ENCODE measurements around the gene TJP1. TPM values are rescaled to one million over a fixed set of nuclear protein-coding genes. Genes with fewer than 3 reads are reported as not detected.

Gene TJP1
- total and polyA plus RNA-seq, 5 experiments from 2014 or later, result not detected

DNA sequence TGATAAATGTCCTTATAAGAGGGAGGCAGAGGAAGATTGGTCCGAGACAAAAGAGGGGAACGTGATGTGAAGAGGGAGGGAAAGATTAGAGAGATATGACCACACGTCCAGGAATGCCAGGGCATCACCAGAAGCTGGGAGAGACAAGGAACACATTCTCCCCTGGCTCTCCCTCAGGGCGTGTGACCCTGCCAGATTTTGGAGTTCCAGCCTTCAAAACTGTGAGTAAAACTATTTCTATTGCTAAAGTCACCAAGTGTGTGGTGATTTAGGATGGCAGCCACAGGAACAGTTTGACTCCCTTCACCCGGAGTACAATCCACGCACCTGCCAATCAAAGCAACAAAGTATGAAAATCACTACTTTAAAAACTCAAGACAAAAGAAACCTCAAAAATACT, 32.1 kb upstream of the TJP1 start:
- POLR2A ChIA-PET, result interaction anchor here (0.6 kb wide), 1 partner anchor 141 kb away, joined by 6 read pairs; no protein-coding TSS in a partner anchor
- H3K4me1 Mint-ChIP-seq, result no peaks in the 10 kb centered on the region
- H3K4me3 Mint-ChIP-seq, result no peak overlapping the region
- ATAC-seq (no peak), DNase-seq (no peak)
- no peak overlapping the region for H3K27ac Mint-ChIP-seq
- peaks cover 0 to 31% (median 7%) of the 10 kb centered on the region in 9 donors for H3K9me3 Mint-ChIP-seq
- no peaks in the 10 kb centered on the region for H3K36me3 Mint-ChIP-seq
- H3K27me3 Mint-ChIP-seq, result peaks cover 5 to 15% (median 10%) of the 10 kb centered on the region in 5 donors

DNA sequence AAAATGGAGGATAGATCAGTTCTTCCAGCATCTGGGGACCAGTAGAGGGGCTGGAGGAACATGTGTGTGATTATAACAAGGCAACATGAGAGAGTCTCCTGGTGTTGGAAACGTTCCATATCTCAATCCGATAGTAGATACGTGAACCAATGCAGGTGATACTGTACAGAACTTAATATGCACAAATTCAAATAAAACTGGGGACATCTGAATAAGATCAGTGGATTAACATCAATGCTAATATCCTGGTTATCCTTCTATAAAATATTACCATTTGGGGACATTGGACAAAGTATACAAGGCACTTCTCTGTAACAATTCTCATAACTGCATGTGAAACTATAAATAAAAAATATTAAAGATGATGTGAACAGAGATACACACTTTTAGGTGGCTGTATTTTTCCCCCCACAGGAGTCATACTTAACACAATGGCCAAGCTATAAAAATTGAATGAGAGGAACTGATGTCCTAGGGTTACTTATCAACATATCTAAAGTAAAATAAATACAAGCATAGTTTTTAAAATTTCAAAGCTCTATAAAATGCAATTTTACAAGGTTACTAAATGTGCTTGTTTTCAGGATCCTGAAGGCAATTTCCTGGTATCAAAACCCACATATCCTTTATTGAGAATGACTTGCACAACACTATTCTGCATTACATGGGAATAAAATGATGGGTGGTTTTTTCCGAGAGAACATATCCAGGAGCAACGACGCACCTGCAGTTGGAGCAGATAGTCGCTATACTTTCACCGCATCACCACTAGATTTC, 31.1 kb upstream of the TJP1 start:
- Mint-ChIP-seq H3K36me3 (no peaks in the 10 kb centered on the region), H3K27ac (no peak overlapping the region), H3K4me1 (no peaks in the 10 kb centered on the region), H3K9me3 (peaks cover 0 to 31% (median 7%) of the 10 kb centered on the region in 9 donors), H3K27me3 (peaks cover 5 to 13% (median 10%) of the 10 kb centered on the region in 5 donors), H3K4me3 (no peak overlapping the region)
- ATAC-seq, result no peak
- DNase-seq, result no peak
- POLR2A ChIA-PET, result no interaction called here

DNA sequence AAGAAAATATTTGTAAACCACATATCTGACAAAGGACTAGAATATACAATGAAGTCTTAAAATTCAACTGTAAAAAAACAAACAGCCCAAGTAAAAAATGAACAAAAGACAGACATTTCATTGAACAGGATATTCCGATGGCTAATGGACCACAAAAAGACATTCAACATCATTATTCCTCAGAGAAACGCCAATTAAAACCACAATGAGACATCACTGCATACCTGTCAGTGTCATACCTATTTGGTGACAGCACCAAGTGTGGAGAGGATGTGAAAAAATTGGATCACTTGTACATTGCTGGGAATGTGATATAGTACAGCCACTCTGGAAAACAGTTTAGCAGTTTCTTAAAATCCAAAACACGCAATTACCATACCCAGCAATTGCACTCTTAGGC, 29.9 kb upstream of the TJP1 start:
- no peaks in the 10 kb centered on the region for H3K4me1 Mint-ChIP-seq

DNA sequence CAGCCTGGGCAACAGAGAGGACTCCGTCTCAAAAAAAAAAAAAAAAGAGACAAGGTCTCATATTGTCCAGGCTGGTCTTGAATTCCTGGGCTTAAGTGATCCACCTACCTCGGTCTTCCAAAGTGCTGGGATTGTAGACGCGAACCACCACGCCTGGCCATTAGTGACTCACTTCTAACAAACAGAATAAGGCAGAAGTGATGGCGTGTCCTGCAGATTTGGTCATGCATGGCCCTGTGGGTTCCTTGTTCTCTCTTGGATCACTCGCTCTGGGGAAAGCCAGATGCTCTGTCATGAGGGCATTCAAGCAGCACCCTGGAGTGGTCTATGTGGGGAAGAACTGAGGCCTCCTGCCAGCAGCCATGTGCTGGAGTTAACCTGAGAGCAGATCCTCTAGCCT, 27.4 kb upstream of the TJP1 start:
- POLR2A ChIA-PET, result no interaction called here
- Mint-ChIP-seq H3K9me3 (peaks cover 0 to 51% (median 20%) of the 10 kb centered on the region in 9 donors), H3K4me1 (no peaks in the 10 kb centered on the region), H3K27ac (no peak overlapping the region), H3K36me3 (peaks cover 6 to 17% (median 12%) of the 10 kb centered on the region in 3 donors), H3K4me3 (no peak overlapping the region), H3K27me3 (peaks cover 13 to 30% (median 26%) of the 10 kb centered on the region in 5 donors)
- DNase-seq (no peak), ATAC-seq (no peak)

More for the DNA sequence above, 29.9 kb upstream of the TJP1 start:
- Mint-ChIP-seq H3K27me3 (peaks cover 10 to 15% (median 10%) of the 10 kb centered on the region in 5 donors), H3K36me3 (peaks cover 0 to 7% (median 5%) of the 10 kb centered on the region in 3 donors), H3K4me3 (no peak overlapping the region), H3K27ac (no peak overlapping the region), H3K9me3 (peaks cover 0 to 43% (median 14%) of the 10 kb centered on the region in 9 donors)
- ATAC-seq (no peak), DNase-seq (no peak)
- POLR2A ChIA-PET, result no interaction called here

DNA sequence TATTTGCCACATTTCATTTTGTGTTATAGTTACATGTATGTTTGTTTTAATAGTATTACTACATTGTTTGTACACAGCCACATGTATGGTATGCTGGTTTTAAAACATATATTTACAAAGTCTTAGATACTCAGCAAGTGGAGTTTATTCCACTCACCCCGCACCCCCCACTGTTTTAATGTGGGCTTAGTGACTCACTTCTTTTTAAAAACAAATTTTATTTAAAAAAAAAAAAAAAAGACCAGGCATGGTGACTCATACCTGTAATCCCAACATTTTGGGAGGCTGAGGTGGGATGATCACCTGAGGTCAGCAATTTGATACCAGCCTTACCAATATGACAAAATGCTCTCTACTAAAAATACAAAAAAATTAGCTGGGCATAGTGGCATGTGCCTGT, 26.9 kb upstream of the TJP1 start:
- H3K36me3 Mint-ChIP-seq, result peaks cover 6 to 17% (median 12%) of the 10 kb centered on the region in 3 donors
- H3K27ac Mint-ChIP-seq, result no peak overlapping the region
- H3K4me1 Mint-ChIP-seq, result no peaks in the 10 kb centered on the region
- POLR2A ChIA-PET, result no interaction called here
- no peak for ATAC-seq
- no peak overlapping the region for H3K4me3 Mint-ChIP-seq
- peaks cover 0 to 48% (median 19%) of the 10 kb centered on the region in 9 donors for H3K9me3 Mint-ChIP-seq
- peaks cover 16 to 30% (median 30%) of the 10 kb centered on the region in 5 donors for H3K27me3 Mint-ChIP-seq
- DNase-seq, result no peak

DNA sequence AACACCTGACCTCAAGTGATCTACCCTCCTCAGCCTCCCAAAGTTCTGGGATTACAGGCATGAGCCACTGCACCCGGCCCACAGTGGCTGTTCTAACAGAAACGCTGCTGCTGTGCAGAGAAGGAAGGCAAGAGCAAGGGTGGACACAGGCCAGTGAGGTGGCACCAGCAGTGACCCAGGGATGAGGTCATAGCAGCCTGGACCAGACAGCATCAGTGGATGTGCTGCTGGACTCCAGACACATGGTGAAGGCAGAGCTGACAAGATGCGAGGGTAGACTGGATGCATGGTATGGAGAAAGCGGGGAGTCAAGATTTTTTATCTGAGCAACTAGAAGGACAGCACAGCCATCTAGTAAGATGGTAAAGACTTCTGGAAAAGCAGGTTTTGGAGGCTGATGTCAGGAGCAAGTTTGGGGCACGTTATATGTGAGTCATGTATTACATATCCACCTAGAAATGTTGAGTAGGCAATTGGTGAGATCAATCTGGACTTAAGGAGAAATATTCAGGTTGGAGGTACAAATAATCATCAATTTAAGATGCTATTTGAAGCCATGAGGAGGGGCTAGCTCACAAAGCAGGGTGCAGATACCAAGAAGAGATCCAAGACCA, 22.1 kb upstream of the TJP1 start:
- no peak for ATAC-seq
- Mint-ChIP-seq H3K27ac (no peak overlapping the region), H3K36me3 (peaks cover 7 to 17% (median 12%) of the 10 kb centered on the region in 3 donors), H3K4me3 (no peak overlapping the region), H3K9me3 (peaks cover 0 to 33% (median 17%) of the 10 kb centered on the region in 9 donors), H3K4me1 (no peaks in the 10 kb centered on the region), H3K27me3 (peaks cover 37 to 70% (median 57%) of the 10 kb centered on the region in 5 donors)
- POLR2A ChIA-PET, result no interaction called here
- no peak for DNase-seq

DNA sequence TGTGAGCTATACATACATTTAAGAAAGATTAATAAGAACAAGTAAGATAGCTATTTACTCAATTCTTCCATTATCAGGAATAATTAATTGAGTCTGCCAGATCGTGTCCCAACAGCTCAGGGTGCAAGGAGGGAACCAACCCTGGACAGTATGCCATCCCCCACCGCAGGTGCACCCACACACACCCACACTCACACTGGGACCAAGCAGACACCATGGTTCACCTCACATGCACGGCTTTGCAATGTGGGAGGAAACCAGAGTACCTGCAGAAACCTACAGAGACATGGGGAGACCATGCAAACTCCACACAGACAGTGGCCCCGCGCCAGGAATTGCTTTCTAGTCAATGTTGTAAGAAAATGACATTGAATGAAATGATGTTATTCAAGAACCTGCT, 20.0 kb upstream of the TJP1 start:
- Mint-ChIP-seq H3K4me3 (no peak overlapping the region), H3K4me1 (no peaks in the 10 kb centered on the region), H3K9me3 (peaks cover 0 to 31% (median 13%) of the 10 kb centered on the region in 9 donors), H3K27ac (no peak overlapping the region), H3K27me3 (peaks cover 49 to 89% (median 63%) of the 10 kb centered on the region in 5 donors), H3K36me3 (peaks cover 7 to 14% (median 8%) of the 10 kb centered on the region in 3 donors)
- ATAC-seq (no peak), DNase-seq (no peak)
- POLR2A ChIA-PET, result no interaction called here

DNA sequence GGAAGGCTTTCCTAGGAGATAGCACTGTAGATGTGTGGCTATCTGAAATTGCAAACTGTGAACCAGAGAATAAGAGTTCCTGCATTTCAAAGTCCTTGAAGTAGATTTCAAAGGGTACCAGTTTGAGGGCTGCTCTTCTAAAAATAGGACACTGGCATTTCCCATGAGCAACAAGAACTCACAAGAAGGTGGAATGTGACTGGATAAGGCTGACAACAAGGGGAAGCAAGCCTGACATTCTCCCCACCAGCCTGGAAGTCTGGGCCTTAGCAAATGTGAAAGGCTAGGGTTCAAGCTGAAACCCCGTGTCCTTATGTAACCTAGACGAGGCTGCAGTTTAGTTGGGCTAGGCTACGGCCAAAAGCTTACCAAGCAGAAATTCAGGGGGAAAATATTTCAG, 18.7 kb upstream of the TJP1 start:
- Mint-ChIP-seq H3K36me3 (peaks cover 2 to 6% (median 2%) of the 10 kb centered on the region in 3 donors), H3K9me3 (peaks cover 0 to 24% (median 5%) of the 10 kb centered on the region in 9 donors), H3K27ac (no peak overlapping the region), H3K27me3 (peaks cover 54 to 95% (median 61%) of the 10 kb centered on the region in 5 donors), H3K4me1 (no peaks in the 10 kb centered on the region), H3K4me3 (no peak overlapping the region)
- no peak for ATAC-seq
- no peak for DNase-seq
- POLR2A ChIA-PET, result no interaction called here

DNA sequence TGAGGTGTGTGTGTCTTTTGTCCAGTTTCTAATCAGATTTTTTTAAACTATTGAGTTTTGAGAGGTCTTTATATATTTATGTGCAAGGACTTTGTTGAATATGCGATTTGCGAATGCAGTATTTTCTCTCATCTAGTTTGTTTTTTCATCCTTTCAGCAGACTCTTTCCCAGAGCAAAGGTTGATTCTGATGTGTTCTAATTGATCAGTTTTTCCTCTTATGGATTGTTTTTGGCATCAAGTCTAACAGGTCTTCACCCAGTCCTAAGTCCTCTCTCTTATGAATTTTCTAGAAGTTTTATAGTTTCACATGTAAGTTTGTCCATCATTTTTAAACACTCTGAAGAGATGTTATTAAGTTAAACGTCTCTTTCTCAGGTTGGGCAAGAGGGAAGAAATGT, 17.8 kb upstream of the TJP1 start:
- Mint-ChIP-seq H3K9me3 (peaks cover 0 to 24% (median 2%) of the 10 kb centered on the region in 9 donors), H3K36me3 (peaks cover under 1 to 4% (median 2%) of the 10 kb centered on the region in 3 donors), H3K4me3 (no peak overlapping the region), H3K27ac (no peak overlapping the region), H3K27me3 (peaks cover 59 to 95% (median 61%) of the 10 kb centered on the region in 5 donors), H3K4me1 (no peaks in the 10 kb centered on the region)
- ATAC-seq (no peak), DNase-seq (no peak)
- POLR2A ChIA-PET, result no interaction called here

DNA sequence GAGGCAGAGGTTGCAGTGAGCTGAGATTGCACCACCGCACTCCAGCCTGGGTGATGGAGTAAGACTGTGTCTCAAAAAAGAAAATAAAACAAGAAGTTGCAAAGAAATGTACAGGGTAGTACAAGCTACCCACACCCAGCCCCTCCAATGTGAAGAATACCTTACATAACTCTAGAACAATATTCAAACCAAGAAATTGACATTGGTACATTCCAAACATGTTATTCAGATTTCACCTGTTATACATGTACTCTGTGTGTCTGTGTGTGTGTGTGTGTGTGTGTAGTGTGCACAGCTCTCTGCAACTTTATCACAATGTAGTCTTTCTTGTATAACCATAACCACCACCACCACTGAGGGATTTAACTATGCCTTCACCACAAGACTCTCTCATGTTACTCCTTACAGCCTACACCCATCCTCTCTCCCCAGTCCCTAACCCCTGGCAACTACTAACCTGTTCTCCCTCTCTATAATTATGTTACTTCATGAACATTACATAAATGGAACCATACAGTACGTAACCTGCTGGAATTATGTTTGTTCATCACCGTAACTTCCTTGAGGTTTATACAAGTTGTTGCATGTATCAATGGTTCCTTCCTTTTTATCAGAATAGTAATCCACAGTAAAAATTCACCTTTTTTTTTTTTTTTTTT, 16.2 kb upstream of the TJP1 start:
- no peak for ATAC-seq
- POLR2A ChIA-PET, result no interaction called here
- H3K9me3 Mint-ChIP-seq, result peaks cover 0 to 21% (median 2%) of the 10 kb centered on the region in 9 donors
- H3K27me3 Mint-ChIP-seq, result peaks cover 46 to 87% (median 52%) of the 10 kb centered on the region in 5 donors
- H3K36me3 Mint-ChIP-seq, result peaks cover 0 to 4% (median 2%) of the 10 kb centered on the region in 3 donors
- no peak overlapping the region for H3K4me3 Mint-ChIP-seq
- no peak overlapping the region for H3K27ac Mint-ChIP-seq
- DNase-seq, result no peak
- H3K4me1 Mint-ChIP-seq, result no peaks in the 10 kb centered on the region

DNA sequence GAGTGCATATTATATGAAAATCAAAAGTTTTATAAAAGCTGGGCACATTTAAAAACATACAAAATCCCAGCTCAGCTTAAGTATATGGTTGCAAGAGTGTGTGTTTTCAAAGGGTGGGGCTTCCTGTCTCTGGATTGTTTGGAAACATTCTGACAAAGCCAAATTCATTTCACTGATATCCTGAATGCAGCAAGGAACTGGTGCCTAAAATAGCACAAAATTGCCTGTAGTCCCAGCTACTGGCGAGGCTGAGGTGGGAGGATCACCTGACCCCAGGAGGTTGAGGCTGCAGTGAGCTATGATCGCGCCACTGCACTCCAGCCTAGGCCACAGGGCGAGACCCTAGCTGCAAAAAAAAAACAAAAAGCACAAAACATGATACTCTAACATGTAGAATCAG, 13.0 kb upstream of the TJP1 start:
- ATAC-seq, result no peak
- POLR2A ChIA-PET, result no interaction called here
- Mint-ChIP-seq H3K36me3 (peaks cover 0 to 4% (median 2%) of the 10 kb centered on the region in 3 donors), H3K4me1 (no peaks in the 10 kb centered on the region), H3K9me3 (peaks cover 0 to 24% (median 7%) of the 10 kb centered on the region in 9 donors), H3K4me3 (no peak overlapping the region), H3K27me3 (peaks cover 52 to 81% (median 63%) of the 10 kb centered on the region in 5 donors), H3K27ac (no peak overlapping the region)
- DNase-seq, result no peak

DNA sequence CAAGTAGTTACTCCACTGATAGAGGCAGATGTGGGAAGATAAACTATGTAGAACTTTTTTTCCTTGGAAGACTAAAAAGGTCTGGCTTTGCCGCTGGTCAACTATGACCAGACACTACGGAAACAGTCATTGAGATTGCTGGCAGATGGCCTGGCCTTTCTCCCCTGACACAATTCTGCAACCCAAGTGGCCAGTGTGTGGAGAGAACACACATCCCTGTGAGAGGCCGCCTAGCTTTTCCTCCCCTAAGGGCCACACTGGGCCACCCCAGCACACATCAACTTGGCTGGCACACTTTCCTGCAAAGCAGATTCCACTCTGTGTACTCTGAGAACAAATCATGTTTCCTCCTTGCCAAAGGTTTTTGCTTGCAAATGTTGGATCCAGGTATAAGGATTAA, 10.4 kb upstream of the TJP1 start:
- no peak overlapping the region for H3K4me3 Mint-ChIP-seq
- H3K36me3 Mint-ChIP-seq, result peaks cover 0 to 3% (median 2%) of the 10 kb centered on the region in 3 donors
- no peak for ATAC-seq
- peaks cover 0 to 19% (median 5%) of the 10 kb centered on the region in 9 donors for H3K9me3 Mint-ChIP-seq
- H3K27me3 Mint-ChIP-seq, result peaks cover 47 to 80% (median 64%) of the 10 kb centered on the region in 5 donors
- no peak overlapping the region for H3K27ac Mint-ChIP-seq
- no peaks in the 10 kb centered on the region for H3K4me1 Mint-ChIP-seq
- POLR2A ChIA-PET, result no interaction called here
- no peak for DNase-seq
